HEK293 (cell line): ENCODE results near the gene HAUS1.

Source experiments
- CTCF ChIA-PET: fragments of 350-600 bp; formaldehyde crosslinking; extraction: SDS; loops from one replicate; lab custom pipeline; 2021; ENCODE audit warnings: antibody characterized with exemption; lab: Yijun Ruan, JAX
- POLR2A ChIA-PET: fragments of 300-600 bp; formaldehyde crosslinking; extraction: SDS; loops from one replicate; lab custom pipeline; 2020; ENCODE audit warnings: antibody characterized with exemption, inconsistent platforms; lab: Yijun Ruan, JAX
- H3K27ac ChIP-seq: fragments of 200-500 bp; sonication (Bioruptor generic); 2 replicates; pipeline ENCODE4 v1.5.1; 2014; ENCODE audit warnings: low read depth, low read length, control low read depth, inconsistent platforms; ENCODE audit errors: extremely low read depth
- H3K36me3 ChIP-seq, 2 experiments: fragments of 200-500 bp in 1 of 2; sonication (Bioruptor generic) in 1 of 2; 1 replicate in 1 of 2; 2 replicates in 1 of 2; pipeline ENCODE4 v1.5.1; 2014 to 2017; ENCODE audit warnings: inconsistent platforms in 2 of 2, low read length in 2 of 2; ENCODE audit not compliant: control insufficient read depth in 2 of 2, insufficient read depth in 1 of 2
- H3K4me1 ChIP-seq: fragments of 200-500 bp; sonication (Bioruptor generic); 2 replicates; pipeline ENCODE4 v1.5.1; 2014; ENCODE audit warnings: mild to moderate bottlenecking, low read length, inconsistent platforms; ENCODE audit not compliant: control insufficient read depth, insufficient read depth
- H3K4me3 ChIP-seq: 2 replicates; pipeline ENCODE4 v1.5.1; 2011; ENCODE audit warnings: low read depth, mild to moderate bottlenecking, control low read depth, low read length, moderate library complexity
- H3K9me3 ChIP-seq: fragments of 200-500 bp; sonication (Bioruptor generic); 2 replicates; pipeline ENCODE4 v1.5.1; 2014; ENCODE audit warnings: low read depth, low read length, inconsistent platforms; ENCODE audit not compliant: control insufficient read depth, insufficient read depth
- GLI2 ChIP-seq: fragments of 450-650 bp; formaldehyde crosslinking; IDR thresholded peaks from 2 replicates; pipeline ENCODE4; 2017; ENCODE audit warnings: missing biosample characterization, missing genetic modification characterization, low read depth, borderline replicate concordance
- GLIS1 ChIP-seq: fragments of 450-650 bp; formaldehyde crosslinking; IDR thresholded peaks from 2 replicates; pipeline ENCODE4 v1.5.1; 2016; ENCODE audit warnings: missing biosample characterization, missing genetic modification characterization
- KLF10 ChIP-seq: fragments of 450-650 bp; IDR thresholded peaks from 2 replicates; pipeline ENCODE4 v1.5.1; 2018; ENCODE audit warnings: missing biosample characterization, mild to moderate bottlenecking, missing genetic modification characterization
- KLF7 ChIP-seq: fragments of 450-650 bp; formaldehyde crosslinking; IDR thresholded peaks from 2 replicates; pipeline ENCODE4 v1.5.1; 2016; ENCODE audit warnings: missing biosample characterization, missing genetic modification characterization, borderline replicate concordance
- PATZ1 ChIP-seq: fragments of 450-650 bp; formaldehyde crosslinking; IDR thresholded peaks from 2 replicates; pipeline ENCODE4 v1.5.1; 2016; ENCODE audit warnings: missing biosample characterization, missing genetic modification characterization
- WT1 ChIP-seq: fragments of 450-650 bp; formaldehyde crosslinking; IDR thresholded peaks from 2 replicates; pipeline ENCODE4 v1.5.1; 2016; ENCODE audit warnings: missing biosample characterization, missing genetic modification characterization
- ZBTB1 ChIP-seq: fragments of 450-650 bp; formaldehyde crosslinking; IDR thresholded peaks from 2 replicates; pipeline ENCODE4 v1.5.1; 2016; ENCODE audit warnings: missing biosample characterization, missing genetic modification characterization
- ZBTB11 ChIP-seq: fragments of 450-650 bp; formaldehyde crosslinking; conservative IDR thresholded peaks from 2 replicates; pipeline ENCODE4 v1.5.1; 2016; ENCODE audit warnings: low read depth, missing biosample characterization, missing genetic modification characterization
- ZBTB44 ChIP-seq: fragments of 450-650 bp; IDR thresholded peaks from 2 replicates; pipeline ENCODE4 v1.5.1; 2018; ENCODE audit warnings: missing biosample characterization, mild to moderate bottlenecking, missing genetic modification characterization
- ZNF2 ChIP-seq: fragments of 450-650 bp; formaldehyde crosslinking; IDR thresholded peaks from 2 replicates; pipeline ENCODE4 v1.5.1; 2016; ENCODE audit warnings: missing biosample characterization, missing genetic modification characterization
- ZNF292 ChIP-seq: fragments of 450-650 bp; formaldehyde crosslinking; IDR thresholded peaks from 2 replicates; pipeline ENCODE4 v1.5.1; 2016; ENCODE audit warnings: low read depth, missing biosample characterization, missing genetic modification characterization, borderline replicate concordance
- ZNF335 ChIP-seq: fragments of 450-650 bp; formaldehyde crosslinking; conservative IDR thresholded peaks from 2 replicates; pipeline ENCODE4 v1.5.1; 2016; ENCODE audit warnings: missing biosample characterization, missing genetic modification characterization
- ZNF341 ChIP-seq: fragments of 450-650 bp; formaldehyde crosslinking; IDR thresholded peaks from 2 replicates; pipeline ENCODE4; 2016; ENCODE audit warnings: low read depth, missing biosample characterization, missing genetic modification characterization
- ZNF354C ChIP-seq: fragments of 450-650 bp; formaldehyde crosslinking; IDR thresholded peaks from 2 replicates; pipeline ENCODE4 v1.5.1; 2016; ENCODE audit warnings: missing biosample characterization, missing genetic modification characterization, low read depth, borderline replicate concordance
- ZNF366 ChIP-seq: fragments of 450-650 bp; formaldehyde crosslinking; conservative IDR thresholded peaks from 2 replicates; pipeline ENCODE4 v1.5.1; 2016; ENCODE audit warnings: missing biosample characterization, missing genetic modification characterization
- ZNF391 ChIP-seq: fragments of 450-650 bp; formaldehyde crosslinking; IDR thresholded peaks from 2 replicates; pipeline ENCODE4 v1.5.1; 2016; ENCODE audit warnings: low read depth, missing biosample characterization, missing genetic modification characterization, borderline replicate concordance
- ZNF449 ChIP-seq: fragments of 450-650 bp; formaldehyde crosslinking; IDR thresholded peaks from 2 replicates; pipeline ENCODE4 v1.5.1; 2017; ENCODE audit warnings: missing biosample characterization, mild to moderate bottlenecking, missing genetic modification characterization, moderate library complexity
- ZNF561 ChIP-seq: fragments of 450-650 bp; IDR thresholded peaks from 2 replicates; pipeline ENCODE4 v1.5.1; 2018; ENCODE audit warnings: missing biosample characterization, missing genetic modification characterization, borderline replicate concordance
- ZNF585B ChIP-seq: fragments of 450-650 bp; formaldehyde crosslinking; IDR thresholded peaks from 2 replicates; pipeline ENCODE4 v1.5.1; 2016; ENCODE audit warnings: missing biosample characterization, missing genetic modification characterization
- ZNF610 ChIP-seq: fragments of 450-650 bp; formaldehyde crosslinking; IDR thresholded peaks from 2 replicates; pipeline ENCODE4 v1.5.1; 2016; ENCODE audit warnings: missing biosample characterization, missing genetic modification characterization, borderline replicate concordance
- ZNF629 ChIP-seq: fragments of 450-650 bp; formaldehyde crosslinking; IDR thresholded peaks from 2 replicates; pipeline ENCODE4 v1.5.1; 2017; ENCODE audit warnings: missing biosample characterization, missing genetic modification characterization
- ZNF692 ChIP-seq: fragments of 450-650 bp; formaldehyde crosslinking; IDR thresholded peaks from 2 replicates; pipeline ENCODE4 v1.5.1; 2016; ENCODE audit warnings: missing biosample characterization, missing genetic modification characterization
- ZSCAN5A ChIP-seq: fragments of 450-650 bp; formaldehyde crosslinking; IDR thresholded peaks from 2 replicates; pipeline ENCODE4 v1.5.1; 2016; ENCODE audit warnings: missing biosample characterization, missing genetic modification characterization

Gene HAUS1

GRCh38 chr18:46173393-46174341, 69.5 kb downstream of the HAUS1 start:
- 0 out of 2 replicates have a peak, but pooled peaks cover 9% of the 10 kb centered on the region for H3K4me1 ChIP-seq
- H3K9me3 ChIP-seq = no peaks in the 10 kb centered on the region
- H3K27ac ChIP-seq = peak overlapping the region; percentile 100
- H3K36me3 ChIP-seq = no peaks in the 10 kb centered on the region; a peak in 1 of 3 replicates
- H3K4me3 ChIP-seq = peak overlapping the region; percentile 86
- ChIA-PET CTCF (interaction anchor here (0.6 to 5.0 kb wide), 68 partner anchors 10 to 1076 kb away, joined by 3 to 79 read pairs (median 5); a partner anchor contains a TSS), POLR2A (interaction anchor here (0.5 to 1.9 kb wide), 23 partner anchors 9 to 484 kb away, joined by 3 to 16 read pairs (median 4); no protein-coding TSS in a partner anchor)
- TF ChIP-seq KLF7 (peak; percentile 10; the same call in 1 of the 2 replicates), PATZ1 (peak; percentile 54), ZNF341 (peak; percentile 91), ZNF366 (tag by site-specific recombination) (peak; percentile 88), ZBTB1 (tag by site-specific recombination) (no peak), ZNF561 (tag by site-specific recombination) (peak; percentile 100), ZSCAN5A (0 out of 2 replicates have a peak, but pooled peaks have one; percentile 32), ZBTB44 (tag by site-specific recombination) (no peak), ZNF391 (peak; percentile 73), ZNF692 (tag by site-specific recombination) (peak; percentile 62), ZBTB11 (tag by site-specific recombination) (peak; percentile 92), ZNF449 (tag by site-specific recombination) (peak; percentile 89), GLIS1 (tag by site-specific recombination) (peak; percentile 49), ZNF610 (tag by site-specific recombination) (0 out of 2 replicates have a peak, but pooled peaks have one; percentile 67), ZNF585B (tag by site-specific recombination) (no peak), ZNF2 (tag by site-specific recombination) (peak; percentile 72), KLF10 (peak; percentile 40; the same call in 1 of the 2 replicates), ZNF629 (peak; percentile 70; the same call in 1 of the 2 replicates), GLI2 (tag by site-specific recombination) (no peak), ZNF292 (tag by site-specific recombination) (no peak), WT1 (tag by site-specific recombination) (peak; percentile 24; the same call in 1 of the 2 replicates), ZNF354C (tag by site-specific recombination) (no peak), ZNF335 (tag by site-specific recombination) (peak; percentile 76)
